CD4-positive, CD25-positive, alpha-beta regulatory T cell (primary cell): ENCODE measurements around the gene KCNMA1. TPM values are rescaled to one million over a fixed set of nuclear protein-coding genes. Genes with fewer than 3 reads are reported as not detected.
A peak's percentile ranks its signal among the peaks of the same experiment; 100 is the strongest.

ENCODE experiments used
- ATAC-seq, 2 donors: fragments of 150-1000 bp; cut with Tn5 transposase; one replicate each; pipeline ENCODE4 v1.10.0; 2021; ENCODE audit warnings: low read depth in 2 of 2, moderate number of reproducible peaks in 2 of 2, moderate library complexity in 1 of 2
- DNase-seq, 3 donors: peaks; one replicate each; pipeline versions ENCODE4 v3.0.0 to v3.0.0-alpha.2; 2012 to 2022; ENCODE audit warnings: mixed read lengths in 1 of 3
- H3K27ac ChIP-seq: one replicate; pipeline ENCODE4 v1.7.0; 2013; ENCODE audit warnings: mild to moderate bottlenecking, low read length; ENCODE audit not compliant: insufficient read depth, poor library complexity, severe bottlenecking
- H3K27me3 ChIP-seq: one replicate; pipeline ENCODE4 v1.7.0; 2013; ENCODE audit warnings: low read length; ENCODE audit not compliant: control insufficient read depth, insufficient read depth
- H3K36me3 ChIP-seq: one replicate; pipeline ENCODE4 v1.7.0; 2013; ENCODE audit warnings: mild to moderate bottlenecking, low read length, moderate library complexity; ENCODE audit not compliant: control insufficient read depth, insufficient read depth
- H3K4me1 ChIP-seq: 2 replicates; pipeline ENCODE4 v1.7.0; 2013; ENCODE audit warnings: mild to moderate bottlenecking, low read length; ENCODE audit not compliant: insufficient read depth, control insufficient read depth, poor library complexity, severe bottlenecking
- H3K4me3 ChIP-seq: one replicate; pipeline ENCODE4 v1.7.0; 2013; ENCODE audit warnings: low read depth, mild to moderate bottlenecking, low read length, moderate library complexity
- H3K9me3 ChIP-seq, 2 experiments: 1 replicate in 1 of 2; 2 replicates in 1 of 2; pipeline ENCODE4 v1.7.0; 2013; ENCODE audit warnings: low read length in 2 of 2, mild to moderate bottlenecking in 1 of 2, moderate library complexity in 1 of 2; ENCODE audit not compliant: control insufficient read depth in 2 of 2
- H3K27ac Mint-ChIP-seq, 3 donors: one replicate each; pipeline ENCODE4 v1.8.0; 2020 to 2022; ENCODE audit warnings: mild to moderate bottlenecking in 3 of 3, mixed read lengths in 3 of 3, moderate library complexity in 2 of 3
- H3K27me3 Mint-ChIP-seq: one replicate; pipeline ENCODE4 v1.8.0; 2022; ENCODE audit warnings: mild to moderate bottlenecking, mixed read lengths
- H3K36me3 Mint-ChIP-seq: one replicate; pipeline ENCODE4 v1.8.0; 2020; ENCODE audit warnings: mixed read lengths
- H3K4me1 Mint-ChIP-seq, 4 donors: one replicate each; pipeline ENCODE4 v1.8.0; 2020 to 2022; ENCODE audit warnings: mixed read lengths in 4 of 4, mild to moderate bottlenecking in 1 of 4
- H3K4me3 Mint-ChIP-seq, 4 donors: one replicate each; pipeline ENCODE4 v1.8.0; 2020 to 2022; ENCODE audit warnings: mild to moderate bottlenecking in 4 of 4, mixed read lengths in 4 of 4, moderate library complexity in 3 of 4
- H3K9me3 Mint-ChIP-seq, 7 donors: one replicate each; pipeline ENCODE4 v1.8.0; 2020 to 2022; ENCODE audit warnings: mixed read lengths in 7 of 7, mild to moderate bottlenecking in 3 of 7, moderate library complexity in 2 of 7
- polyA plus RNA-seq, 4 donors: library from polyadenylated mRNA; unstranded; fragments of 300-500 nt; fragmentation: Illumina TruSeq; gene quantifications; one replicate each; pipeline ENCODE4 v1.2.3, GENCODE V29; 2021
- total RNA-seq: library from RNA; stranded (reverse); gene quantifications from one replicate; pipeline ENCODE4 v1.2.3, GENCODE V29; 2022

The KCNMA1 gene
- total and polyA plus RNA-seq, 5 donors from 2014 or later, result not detected

DNA sequence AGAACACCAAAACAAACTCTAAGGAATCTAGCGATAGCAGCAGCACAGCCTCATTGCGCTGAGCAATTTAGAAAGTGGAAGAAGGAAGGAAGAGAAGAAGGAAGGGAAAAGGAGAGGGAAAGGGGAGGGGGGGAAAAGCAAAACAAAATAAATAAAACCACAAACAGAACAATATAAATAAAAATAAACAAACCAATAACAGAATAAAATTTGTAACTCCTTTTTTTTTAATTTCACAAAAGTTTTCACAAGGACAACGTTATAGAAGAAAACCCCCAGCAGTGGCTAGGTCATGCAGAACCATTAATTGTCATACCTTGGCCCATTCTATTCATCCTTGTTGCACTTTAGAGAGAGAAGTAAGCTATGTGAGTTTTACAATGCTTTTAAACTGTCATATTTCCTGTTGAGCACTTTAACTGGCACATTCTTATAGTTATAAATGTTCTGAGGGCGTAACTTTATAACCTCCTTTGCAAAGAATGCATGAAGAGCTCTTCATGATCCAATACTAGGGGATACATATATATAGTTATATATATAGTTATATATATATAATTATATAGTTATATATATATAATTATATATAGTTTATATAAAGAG is 752.8 kb downstream of the KCNMA1 start:
- no peak for ATAC-seq
- no peaks in the 10 kb centered on the region for H3K27me3 Mint-ChIP-seq
- Histone ChIP-seq H3K36me3 (no peaks in the 10 kb centered on the region), H3K4me3 (no peak overlapping the region), H3K27ac (no peak overlapping the region), H3K9me3 (no peaks in the 10 kb centered on the region), H3K27me3 (no peaks in the 10 kb centered on the region), H3K4me1 (no peaks in the 10 kb centered on the region)
- DNase-seq, result no peak
- H3K36me3 Mint-ChIP-seq, result no peaks in the 10 kb centered on the region
- no peak overlapping the region for H3K27ac Mint-ChIP-seq
- no peak overlapping the region for H3K4me3 Mint-ChIP-seq
- H3K9me3 Mint-ChIP-seq, result peaks cover 0 to 5% (median 0%) of the 10 kb centered on the region in 7 donors
- H3K4me1 Mint-ChIP-seq, result no peaks in the 10 kb centered on the region

DNA sequence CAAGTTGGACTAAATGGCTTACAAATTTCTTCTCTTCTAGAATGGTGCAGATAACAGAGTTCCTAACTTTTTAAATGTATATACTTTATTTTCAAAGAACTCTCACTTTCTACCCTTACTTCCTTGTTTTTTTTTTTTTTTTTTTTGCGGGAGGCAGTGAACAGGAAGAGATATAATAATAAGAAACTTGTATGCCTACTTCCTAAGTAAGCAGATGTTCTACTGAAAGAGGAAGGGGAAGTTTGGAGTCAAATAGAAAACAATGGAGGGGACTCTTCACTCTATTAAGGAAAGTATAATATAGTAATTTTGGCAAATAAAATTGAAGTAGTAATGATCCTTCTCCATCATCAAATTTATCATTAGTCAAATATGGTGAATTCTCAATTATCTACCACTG is 754.0 kb downstream of the KCNMA1 start:
- Histone ChIP-seq H3K4me3 (no peak overlapping the region), H3K36me3 (no peaks in the 10 kb centered on the region), H3K27ac (no peak overlapping the region), H3K27me3 (no peaks in the 10 kb centered on the region), H3K4me1 (no peaks in the 10 kb centered on the region), H3K9me3 (no peaks in the 10 kb centered on the region)
- ATAC-seq, result no peak
- Mint-ChIP-seq H3K4me1 (no peaks in the 10 kb centered on the region), H3K4me3 (no peak overlapping the region), H3K27me3 (no peaks in the 10 kb centered on the region), H3K9me3 (peaks cover 0 to 5% (median 0%) of the 10 kb centered on the region in 7 donors), H3K36me3 (no peaks in the 10 kb centered on the region), H3K27ac (no peak overlapping the region)
- DNase-seq, result no peak

DNA sequence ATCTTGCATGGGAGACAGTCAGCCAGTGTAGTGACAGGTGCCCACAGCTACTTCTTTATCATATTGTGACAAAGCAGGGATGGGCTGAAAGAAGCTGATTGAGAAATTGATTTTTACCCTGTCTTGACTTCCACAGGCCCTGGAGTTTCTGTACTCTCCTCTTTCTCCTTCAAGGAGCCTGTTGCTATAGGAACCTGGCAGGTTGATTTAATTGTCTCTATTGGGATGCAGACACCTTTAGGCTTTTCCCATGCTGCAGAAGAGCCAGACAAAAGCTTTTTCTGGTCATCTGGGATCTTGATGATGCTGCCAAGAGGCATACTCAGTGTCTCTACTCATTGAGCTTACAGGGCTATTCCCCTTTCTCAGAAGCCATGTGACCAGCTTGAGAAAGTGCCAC is 754.8 kb downstream of the KCNMA1 start:
- Histone ChIP-seq H3K36me3 (no peaks in the 10 kb centered on the region), H3K4me1 (no peaks in the 10 kb centered on the region), H3K27ac (no peak overlapping the region), H3K9me3 (no peaks in the 10 kb centered on the region), H3K27me3 (no peaks in the 10 kb centered on the region), H3K4me3 (no peak overlapping the region)
- no peak overlapping the region for H3K4me3 Mint-ChIP-seq
- no peaks in the 10 kb centered on the region for H3K27me3 Mint-ChIP-seq
- DNase-seq, result no peak
- H3K9me3 Mint-ChIP-seq, result peaks cover 0 to 5% (median 0%) of the 10 kb centered on the region in 7 donors
- H3K36me3 Mint-ChIP-seq, result no peaks in the 10 kb centered on the region
- peak overlapping the region in 1 of 3 donors; percentile 70 for H3K27ac Mint-ChIP-seq
- ATAC-seq, result no peak
- H3K4me1 Mint-ChIP-seq, result no peaks in the 10 kb centered on the region

DNA sequence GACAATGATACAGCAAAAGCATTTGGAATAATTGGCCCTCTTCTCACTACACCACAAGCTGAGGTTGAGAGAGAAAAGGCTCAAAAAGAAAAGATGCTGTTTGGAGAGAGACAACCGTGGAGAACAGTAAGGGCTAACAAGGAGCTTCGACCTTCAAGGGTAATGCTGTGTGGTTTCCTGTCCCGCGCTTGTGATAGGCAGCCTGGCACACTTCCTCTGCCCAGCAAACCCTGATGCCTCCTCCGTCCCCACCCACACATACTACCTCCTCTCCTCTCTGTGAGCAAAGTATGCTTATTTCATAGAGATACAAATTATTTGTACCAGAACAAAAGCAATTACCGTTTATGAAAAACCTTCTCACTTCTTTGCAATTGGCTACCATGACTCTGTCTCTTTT is 755.4 kb downstream of the KCNMA1 start:
- ATAC-seq (peak in 1 of 2 donors; percentile 39), DNase-seq (peak in 1 of 3 donors; percentile 5)
- Mint-ChIP-seq H3K27ac (peak overlapping the region in 1 of 3 donors; percentile 70), H3K4me1 (no peaks in the 10 kb centered on the region), H3K4me3 (no peak overlapping the region), H3K36me3 (no peaks in the 10 kb centered on the region), H3K9me3 (peaks cover 0 to 5% (median 0%) of the 10 kb centered on the region in 7 donors), H3K27me3 (no peaks in the 10 kb centered on the region)
- no peaks in the 10 kb centered on the region for H3K27me3 ChIP-seq
- H3K36me3 ChIP-seq, result no peaks in the 10 kb centered on the region
- H3K4me1 ChIP-seq, result no peaks in the 10 kb centered on the region
- no peak overlapping the region for H3K27ac ChIP-seq
- no peak overlapping the region for H3K4me3 ChIP-seq
- no peaks in the 10 kb centered on the region for H3K9me3 ChIP-seq

DNA sequence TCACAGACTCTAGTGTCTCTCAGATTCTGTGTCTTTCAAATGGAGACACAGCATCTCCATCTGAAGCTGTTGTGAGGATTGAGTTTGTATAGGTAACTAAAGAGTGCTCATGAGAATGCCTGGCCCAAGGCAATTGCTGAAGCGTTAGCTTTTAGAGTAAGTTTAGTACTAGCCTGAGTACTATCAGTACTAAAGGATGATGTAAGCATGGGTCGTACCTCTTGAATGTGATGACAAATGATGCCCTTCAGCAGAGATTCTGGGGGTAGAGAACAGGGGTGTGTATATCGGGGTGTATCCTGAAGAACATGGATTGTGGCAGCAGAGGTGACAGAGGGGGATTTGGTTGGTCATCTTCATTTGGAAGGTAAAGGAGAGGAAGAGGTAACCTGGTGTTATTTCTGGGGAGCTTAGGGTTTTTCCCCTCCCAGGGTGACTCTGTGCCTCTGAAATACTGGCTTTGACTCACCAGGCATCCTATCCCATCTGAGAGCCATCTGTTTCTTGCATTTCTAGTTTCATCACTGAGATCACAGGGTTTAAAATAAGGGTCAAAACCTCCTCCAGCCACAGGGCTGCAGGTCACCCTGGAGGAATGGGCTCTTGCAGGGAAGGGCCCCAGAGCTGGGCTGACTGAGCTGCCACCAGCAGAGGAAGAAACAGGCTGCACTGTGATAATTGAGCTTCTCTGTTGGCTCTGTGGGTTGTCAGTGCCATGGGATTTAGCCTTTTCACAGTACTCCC is 756.0 kb downstream of the KCNMA1 start:
- H3K4me3 ChIP-seq, result no peak overlapping the region
- no peaks in the 10 kb centered on the region for H3K4me1 ChIP-seq
- H3K9me3 ChIP-seq, result no peaks in the 10 kb centered on the region
- ATAC-seq, result no peak
- H3K27ac Mint-ChIP-seq, result no peak overlapping the region
- no peaks in the 10 kb centered on the region for H3K36me3 ChIP-seq
- H3K36me3 Mint-ChIP-seq, result no peaks in the 10 kb centered on the region
- DNase-seq, result no peak
- no peak overlapping the region for H3K27ac ChIP-seq
- H3K4me1 Mint-ChIP-seq, result no peaks in the 10 kb centered on the region
- H3K27me3 Mint-ChIP-seq, result no peaks in the 10 kb centered on the region
- no peaks in the 10 kb centered on the region for H3K27me3 ChIP-seq
- peaks cover 0 to 3% (median 0%) of the 10 kb centered on the region in 7 donors for H3K9me3 Mint-ChIP-seq
- H3K4me3 Mint-ChIP-seq, result no peak overlapping the region

DNA sequence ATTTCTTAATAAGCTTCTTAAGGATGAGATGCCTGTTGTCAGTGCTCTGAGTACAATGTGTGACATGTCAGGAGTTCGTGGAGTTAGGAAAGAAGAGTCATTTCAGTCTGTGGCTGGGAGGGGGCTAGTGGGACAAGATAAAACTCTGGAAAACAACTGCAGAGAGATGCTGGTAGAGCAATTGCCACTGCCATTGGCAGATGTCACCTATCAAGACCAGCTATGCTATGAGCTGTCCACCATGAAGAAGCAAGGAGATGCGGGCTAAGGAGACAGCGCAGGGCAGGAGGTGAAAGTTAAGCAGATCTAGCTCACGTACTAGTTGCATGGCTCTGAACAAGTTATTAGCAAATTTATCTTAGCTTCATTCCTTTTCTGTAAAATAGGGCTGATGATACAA is 756.7 kb downstream of the KCNMA1 start:
- Histone ChIP-seq H3K4me1 (no peaks in the 10 kb centered on the region), H3K27me3 (no peaks in the 10 kb centered on the region), H3K36me3 (no peaks in the 10 kb centered on the region), H3K4me3 (no peak overlapping the region), H3K27ac (no peak overlapping the region), H3K9me3 (no peaks in the 10 kb centered on the region)
- peaks cover 0 to 3% (median 0%) of the 10 kb centered on the region in 7 donors for H3K9me3 Mint-ChIP-seq
- ATAC-seq (no peak), DNase-seq (no peak)
- H3K27me3 Mint-ChIP-seq, result no peaks in the 10 kb centered on the region
- no peak overlapping the region for H3K4me3 Mint-ChIP-seq
- H3K36me3 Mint-ChIP-seq, result no peaks in the 10 kb centered on the region
- H3K27ac Mint-ChIP-seq, result no peak overlapping the region
- H3K4me1 Mint-ChIP-seq, result no peaks in the 10 kb centered on the region

DNA sequence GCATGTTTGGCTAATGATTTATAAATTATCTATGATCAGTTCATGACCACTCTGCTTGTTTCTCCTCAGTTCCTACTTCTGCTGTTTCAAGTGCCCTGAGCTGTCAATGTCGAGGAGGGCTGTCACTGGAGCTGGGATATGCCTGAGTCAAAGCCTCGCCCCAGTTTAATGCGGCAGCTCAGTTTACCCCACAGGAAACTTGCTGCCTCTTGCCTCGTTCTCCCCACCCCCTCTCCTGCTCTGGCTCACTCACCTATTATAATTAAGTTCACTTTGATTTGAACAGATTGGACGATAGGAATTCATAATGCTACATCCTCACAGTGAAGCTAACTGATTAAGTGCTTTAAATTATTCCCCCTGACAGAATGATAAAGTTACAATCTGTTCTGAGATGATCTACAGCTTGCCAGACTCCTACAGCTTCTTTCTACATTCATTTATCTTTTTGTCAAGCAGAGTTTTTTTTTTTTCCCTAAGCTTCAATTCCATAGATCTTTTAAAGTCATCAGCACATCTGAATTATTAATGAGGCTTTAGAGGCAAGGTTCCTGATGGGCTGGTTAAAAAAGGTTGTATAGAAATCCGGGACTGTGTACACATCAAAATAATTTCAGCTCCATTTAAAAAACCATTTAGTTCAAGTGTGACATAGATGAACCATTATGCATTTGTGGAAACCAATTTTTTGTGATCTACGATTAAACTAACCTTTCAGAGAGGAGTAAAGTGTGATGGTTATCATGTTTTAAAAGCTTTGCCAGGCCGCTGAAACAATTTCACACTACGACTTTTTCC is 758.3 kb downstream of the KCNMA1 start:
- ATAC-seq (no peak), DNase-seq (no peak)
- Mint-ChIP-seq H3K27ac (no peak overlapping the region), H3K4me3 (no peak overlapping the region), H3K36me3 (no peaks in the 10 kb centered on the region), H3K9me3 (peaks cover 0 to 3% (median 0%) of the 10 kb centered on the region in 7 donors), H3K4me1 (no peaks in the 10 kb centered on the region), H3K27me3 (no peaks in the 10 kb centered on the region)
- Histone ChIP-seq H3K9me3 (no peaks in the 10 kb centered on the region), H3K36me3 (no peaks in the 10 kb centered on the region), H3K27ac (no peak overlapping the region), H3K27me3 (no peaks in the 10 kb centered on the region), H3K4me3 (no peak overlapping the region), H3K4me1 (no peaks in the 10 kb centered on the region)
